ENCODE results near the gene WDR43. TPM values are rescaled to one million over a fixed set of nuclear protein-coding genes. Genes with fewer than 3 reads are reported as not detected.

Gene WDR43
- polyA plus RNA-seq, 5 donors: 33.1 to 51.5 (median 47.0) TPM

GRCh38 chr2:28991021-28991420 lies 96.6 kb downstream of the WDR43 start:
- DNase-seq: no peak

GRCh38 chr2:28991460-28991859 lies 97.0 kb downstream of the WDR43 start:
- DNase-seq: no peak

DNA sequence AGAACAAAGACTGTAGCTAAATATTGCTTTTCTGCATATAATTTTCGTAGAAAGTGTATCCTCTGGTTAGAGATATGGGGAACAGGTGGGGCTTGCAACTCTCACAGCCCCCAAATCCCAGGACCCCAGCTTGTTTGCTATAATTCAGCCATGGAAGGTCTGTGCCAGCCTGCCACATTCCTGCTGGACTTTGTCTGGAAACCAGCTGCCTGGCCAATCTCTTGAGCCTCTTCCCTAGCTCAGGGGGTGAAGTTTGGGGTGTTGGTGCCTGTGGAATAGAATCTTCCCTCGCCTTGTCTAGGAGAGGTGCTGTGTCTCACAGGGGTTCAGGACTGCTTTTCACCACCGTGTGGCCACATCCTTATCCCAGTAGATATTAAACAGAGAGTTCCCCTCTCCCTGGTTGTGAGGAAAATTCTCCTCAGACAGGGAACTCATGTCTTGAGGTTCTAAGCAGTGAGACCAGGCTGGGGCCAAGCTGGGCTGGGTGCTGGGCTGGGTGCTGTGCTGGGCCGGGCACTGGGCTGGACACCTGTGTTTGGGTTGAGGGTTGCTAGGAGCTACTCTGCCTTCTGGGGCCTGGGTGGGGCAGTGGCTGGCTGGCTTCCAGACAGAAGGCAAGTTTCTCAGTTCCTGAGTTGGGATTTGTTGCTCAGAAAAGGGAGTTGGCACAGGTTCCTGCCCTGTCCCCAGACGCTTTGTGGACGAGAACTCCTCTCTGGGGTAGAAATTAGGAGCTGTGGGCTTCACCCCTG lies 98.9 kb downstream of the WDR43 start:
- DNase-seq: no peak

- DNase-seq: no peak
These were observed 99.6 kb downstream of the WDR43 start for GRCh38 chr2:28994074-28994473.

GRCh38 chr2:28994679-28995078 lies 100.2 kb downstream of the WDR43 start:
- DNase-seq: no peak

DNA sequence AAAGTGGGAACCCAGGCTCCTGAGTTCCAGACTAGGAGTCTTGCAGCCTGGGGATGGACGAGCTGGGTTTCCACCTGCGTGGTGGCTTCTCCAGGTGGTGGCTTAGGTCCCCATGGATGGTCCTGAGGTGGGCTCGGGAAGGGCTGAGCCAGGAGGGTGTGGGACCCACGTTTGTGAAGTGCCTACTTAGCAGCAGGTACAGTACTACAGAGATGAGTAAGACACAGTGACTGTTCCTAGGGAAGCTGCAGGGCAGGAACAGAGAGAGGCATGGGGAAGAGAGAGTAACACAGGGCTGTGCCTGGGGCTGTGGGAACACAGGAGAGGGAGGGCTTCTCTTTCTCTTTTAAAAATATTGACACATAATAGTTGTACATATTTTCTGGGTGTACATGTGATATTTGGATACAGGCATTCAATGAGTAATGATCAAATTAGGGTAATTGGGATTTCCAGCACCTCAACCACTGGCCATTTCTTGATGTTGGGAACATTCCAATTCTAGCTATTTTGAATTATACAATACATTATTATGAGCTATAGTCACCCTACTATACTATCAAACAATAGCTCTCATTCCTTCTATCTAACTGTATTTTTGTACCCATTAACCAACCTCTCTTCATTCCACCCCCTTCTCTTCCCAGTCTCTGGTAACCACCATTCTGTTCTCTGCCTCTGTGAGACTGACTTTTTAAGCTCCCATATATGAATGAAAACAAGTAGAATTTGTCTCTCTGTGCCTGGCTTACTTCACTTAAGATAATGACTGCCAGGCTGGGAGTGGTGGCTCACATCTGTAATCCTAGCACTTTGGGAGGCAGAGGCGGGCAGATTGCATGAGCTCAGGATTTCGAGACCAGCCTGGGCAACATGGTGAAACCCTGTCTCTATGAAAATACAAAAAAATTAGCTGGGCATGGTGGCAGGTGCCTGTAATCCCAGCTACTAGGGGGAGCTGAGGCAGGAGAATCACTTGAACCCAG lies 101.6 kb downstream of the WDR43 start:
- DNase-seq: no peak

DNA sequence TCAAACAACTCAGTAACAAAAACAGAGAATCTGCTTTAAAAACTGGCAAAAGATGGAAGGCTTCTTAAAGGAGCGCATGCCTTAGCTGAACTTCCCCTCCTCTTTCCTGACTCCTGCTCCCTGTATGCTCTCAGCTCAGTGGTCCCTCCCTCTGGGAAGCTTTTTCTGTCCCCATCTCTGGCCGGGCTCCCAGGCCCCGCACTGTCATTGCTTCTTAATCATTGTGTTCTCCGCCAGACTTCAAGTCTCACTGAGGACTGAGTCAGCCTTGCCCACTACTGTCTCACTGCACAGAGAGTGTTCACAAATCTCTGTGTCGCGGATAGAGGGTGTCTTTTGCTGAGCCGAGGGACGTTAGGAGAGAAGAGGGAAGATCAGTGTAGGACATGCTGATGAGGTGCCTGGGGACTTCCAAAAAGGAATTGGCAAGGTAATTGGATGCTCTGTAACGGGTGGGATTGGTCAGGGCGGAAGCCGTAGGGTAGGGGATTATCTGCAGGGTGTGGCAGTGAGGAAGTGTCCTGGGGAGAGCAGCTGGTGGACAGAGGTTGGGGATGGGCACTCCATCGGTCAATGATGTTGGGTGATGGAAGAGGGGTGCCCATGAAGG lies 102.9 kb downstream of the WDR43 start:
- no peak for DNase-seq

Other genes with a start within 250 kb of the WDR43 start
- 100 to 1,000 TPM; 132 to 203 (median 168) TPM for gene PPP1CB, start 142.8 kb upstream of the WDR43 start, polyA plus RNA-seq (ENCODE audit: insufficient read depth in 1 of 5, insufficient read length in 5 of 5, low replicate concordance in 1 of 5)
- 1 to 10 TPM; 2.6 to 5.7 (median 4.0) TPM for gene SPDYA, start 83.8 kb upstream of the WDR43 start, polyA plus RNA-seq (ENCODE audit: insufficient read depth in 1 of 5, insufficient read length in 5 of 5, low replicate concordance in 1 of 5)
- 10 to 100 TPM; 17.8 to 31.6 (median 22.9) TPM for gene TRMT61B, start 24.4 kb upstream of the WDR43 start, polyA plus RNA-seq (ENCODE audit: insufficient read depth in 1 of 5, insufficient read length in 5 of 5, low replicate concordance in 1 of 5)
- 1 to 10 TPM; 1.0 to 6.5 (median 4.1) TPM for gene TOGARAM2, start 86.6 kb downstream of the WDR43 start, polyA plus RNA-seq (ENCODE audit: insufficient read depth in 1 of 5, insufficient read length in 5 of 5, low replicate concordance in 1 of 5)
- under 1 TPM in 3 of 5 donors, not detected in 2; 0.04 to 0.06 (median 0.05) TPM for gene PCARE, start 179.9 kb downstream of the WDR43 start, polyA plus RNA-seq (ENCODE audit: insufficient read depth in 1 of 5, insufficient read length in 5 of 5, low replicate concordance in 1 of 5)
- gene CLIP4, start 220.7 kb downstream of the WDR43 start, polyA plus RNA-seq (ENCODE audit: insufficient read depth in 1 of 5, insufficient read length in 5 of 5, low replicate concordance in 1 of 5): 10 to 100 TPM in 3 of 5 donors, 1 to 10 TPM in 2; 6.8 to 16.6 (median 13.3) TPM